Raji (cell line): ENCODE data around the gene PIWIL1.

Experiments
- POLR2A ChIP-seq: IDR thresholded peaks from 2 replicates; pipeline ENCODE4 v1.6.1; 2011; ENCODE audit warnings: low read depth, low read length, control low read depth; ENCODE audit not compliant: insufficient read depth

PIWIL1 gene

GRCh38 chr12:130330685-130331084, 7.0 kb upstream of the PIWIL1 start:
- TF ChIP-seq POLR2A, result no peak

DNA sequence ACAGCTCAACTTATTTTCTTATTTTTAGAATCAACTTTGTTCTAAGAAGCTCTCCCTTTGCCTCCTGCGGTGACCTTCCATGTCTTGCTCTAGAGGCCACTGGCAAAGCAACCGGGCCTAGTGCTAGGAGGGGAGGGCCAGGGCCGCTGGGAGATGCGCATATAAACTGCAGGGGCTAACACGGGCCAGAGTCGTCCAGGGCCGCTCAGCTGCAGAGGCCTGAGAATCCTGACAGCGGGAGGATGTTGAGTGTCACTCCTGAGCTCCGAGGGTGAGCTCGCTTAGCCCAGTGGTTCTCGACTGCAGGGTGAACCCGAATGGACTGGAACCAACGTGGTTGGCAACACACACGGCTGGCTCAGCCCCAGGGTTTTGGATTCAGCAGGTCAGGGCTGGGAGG, 6.5 kb upstream of the PIWIL1 start:
- TF ChIP-seq POLR2A, result no peak

GRCh38 chr12:130333341-130333740, 4.3 kb upstream of the PIWIL1 start:
- TF ChIP-seq POLR2A, result no peak

DNA sequence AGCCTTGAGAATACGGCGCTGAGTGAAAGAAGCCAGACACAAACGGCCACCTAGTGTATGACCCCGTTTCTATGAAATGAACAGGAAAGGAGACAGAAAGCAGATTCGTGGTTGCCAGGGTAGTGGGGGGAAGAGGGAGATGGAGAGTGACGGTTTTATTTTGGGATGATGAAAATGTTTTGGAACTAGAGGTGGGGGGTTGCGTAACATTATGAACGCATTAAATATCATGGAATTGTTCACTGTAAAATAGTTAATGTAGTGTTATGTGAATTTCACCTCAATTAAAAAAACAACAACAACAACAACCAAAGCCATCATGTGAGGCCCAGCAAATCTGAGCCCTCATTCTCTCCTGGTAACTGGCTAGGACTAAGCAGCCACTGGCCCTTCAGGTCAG, 3.3 kb upstream of the PIWIL1 start:
- no peak for TF ChIP-seq POLR2A

- no peak for TF ChIP-seq POLR2A
Measured at GRCh38 chr12:130334937-130335336, 2.8 kb upstream of the PIWIL1 start.

- no peak for TF ChIP-seq POLR2A
Measured at GRCh38 chr12:130335517-130336392, 1.9 kb upstream of the PIWIL1 start.

GRCh38 chr12:130336723-130337487, 782 bp upstream of the PIWIL1 start:
- TF ChIP-seq POLR2A, result no peak

DNA sequence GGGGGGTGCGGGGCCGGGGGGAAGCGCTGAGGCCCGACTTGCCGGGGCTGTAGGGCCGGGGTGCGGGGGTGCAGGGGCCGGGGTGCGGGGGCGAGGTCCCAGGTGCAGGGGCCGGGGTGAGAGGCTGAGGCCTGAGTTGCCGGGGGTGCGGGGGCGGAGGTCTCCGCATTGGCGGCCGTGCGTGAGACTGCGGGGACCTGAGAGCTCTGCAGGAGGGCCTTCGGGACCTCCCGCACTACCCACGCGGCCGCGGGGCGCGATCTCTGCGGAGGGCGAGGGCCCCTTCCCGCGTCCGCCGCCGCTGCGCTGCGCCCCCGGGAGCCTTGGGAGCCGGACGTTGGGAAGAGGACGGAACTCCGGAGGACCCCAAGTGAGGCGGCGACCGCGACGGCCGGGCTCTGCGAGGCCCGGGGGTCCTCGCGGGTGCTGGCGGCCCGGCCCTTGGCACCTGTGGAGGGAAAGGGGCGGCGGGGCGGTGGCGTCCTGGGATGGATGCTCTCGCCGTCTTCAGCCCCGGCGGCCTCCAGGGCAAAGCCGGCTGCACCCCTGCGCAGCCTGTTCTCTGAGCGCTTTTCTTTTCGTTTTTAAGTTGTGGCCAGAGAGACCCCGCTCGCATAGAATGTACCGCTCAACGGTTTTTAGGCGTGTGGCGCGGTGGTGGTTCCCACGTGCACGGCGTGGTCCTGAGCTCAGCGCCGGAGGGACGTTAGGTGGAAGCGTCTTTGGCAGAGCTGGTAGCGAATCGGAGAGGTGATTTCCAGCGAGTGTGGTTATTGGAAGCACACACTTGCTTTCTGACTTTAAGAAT, 1.3 kb downstream of the PIWIL1 start:
- TF ChIP-seq POLR2A, result no peak

DNA sequence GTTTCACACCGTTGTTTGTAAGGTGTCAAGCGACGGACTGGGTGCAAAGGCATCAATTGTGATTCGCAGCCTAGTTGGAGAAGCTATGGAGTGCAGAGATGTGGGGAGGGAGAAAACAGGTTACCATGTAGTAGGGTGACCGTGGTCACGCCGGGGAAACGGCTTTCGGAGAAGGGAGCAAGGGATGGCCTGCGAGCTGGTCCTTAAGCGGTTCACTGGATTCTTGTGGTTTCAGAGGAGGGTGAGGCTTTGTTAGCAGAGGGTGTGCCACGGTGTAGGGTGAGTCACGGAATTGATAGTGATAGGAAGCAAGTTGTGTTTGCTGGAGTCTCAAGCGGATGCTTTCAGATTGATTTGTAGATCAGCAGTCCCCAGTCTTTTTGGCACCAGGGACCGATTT, 2.3 kb downstream of the PIWIL1 start:
- no peak for TF ChIP-seq POLR2A

GRCh38 chr12:130342442-130342841, 4.8 kb downstream of the PIWIL1 start:
- TF ChIP-seq POLR2A, result no peak

GRCh38 chr12:130342842-130343241, 5.2 kb downstream of the PIWIL1 start:
- TF ChIP-seq POLR2A, result no peak

- TF ChIP-seq POLR2A, result no peak
Measured at GRCh38 chr12:130344529-130344928, 6.8 kb downstream of the PIWIL1 start.

GRCh38 chr12:130345292-130345691, 7.6 kb downstream of the PIWIL1 start:
- no peak for TF ChIP-seq POLR2A

GRCh38 chr12:130347588-130347987, 9.9 kb downstream of the PIWIL1 start:
- no peak for TF ChIP-seq POLR2A

GRCh38 chr12:130350715-130351114, 13.0 kb downstream of the PIWIL1 start:
- TF ChIP-seq POLR2A, result no peak
